Measurements from ENCODE around the gene ABL2. TPM values are rescaled to one million over a fixed set of nuclear protein-coding genes. Genes with fewer than 3 reads are reported as not detected.

The ABL2 gene
- total and polyA plus RNA-seq, 2 donors (not counting 3 experiments of a cell fraction or from before 2014, with no cell fraction given), result 41.8 to 158 TPM

DNA sequence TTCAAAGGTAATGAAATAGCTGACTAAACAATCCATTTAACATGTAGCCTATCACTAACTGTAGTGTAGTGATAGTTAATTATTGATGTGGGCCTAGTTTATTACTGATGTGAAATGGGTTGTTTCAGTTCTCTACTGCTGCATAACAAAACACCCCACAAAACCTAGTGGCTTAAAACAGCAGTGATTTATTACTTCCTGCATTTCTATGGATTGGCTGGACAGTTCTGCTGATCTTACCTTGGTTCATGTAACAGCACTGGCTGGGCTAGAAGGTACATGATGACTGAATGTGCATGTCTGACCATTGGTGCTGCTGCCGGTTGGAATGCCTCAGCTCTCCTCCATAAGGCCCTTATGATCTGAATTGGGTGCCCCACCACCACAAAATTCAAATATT, 5.4 kb upstream of the ABL2 start:
- H3K4me1 ChIP-seq (ENCODE audit: control insufficient read depth, extremely low read depth, insufficient read depth, low read length), result peaks cover 27% of the 10 kb centered on the region
- no peak overlapping the region for H2AFZ ChIP-seq (ENCODE audit: low read depth, low read length)
- H3K4me2 ChIP-seq (ENCODE audit: insufficient read depth, low read length), result no peak overlapping the region
- dilution Hi-C loops (cut with MboI; ENCODE audit: extremely low pct_ligation_motif_present, low sequenced_read_pairs) (no loop called here), intact Hi-C loops (cut with micrococcal nuclease) (loop anchor here (5.0 kb wide), 1 partner anchor 93 kb away; no protein-coding TSS in a partner anchor)
- no peaks in the 10 kb centered on the region for H3K27me3 ChIP-seq (ENCODE audit: control insufficient read depth in 2 of 2, insufficient read depth in 2 of 2, low read length in 2 of 2)
- H3K27ac ChIP-seq (ENCODE audit: insufficient read depth, low read depth, low read length), result no peak overlapping the region
- no peaks in the 10 kb centered on the region for H4K20me1 ChIP-seq (replicated peaks; ENCODE audit: control insufficient read depth, extremely low read depth, insufficient read depth, low read length)
- H3K4me3 ChIP-seq (replicated peaks in 1 of 3; ENCODE audit: insufficient read depth in 1 of 3, low read depth in 1 of 3, low read length in 3 of 3), result no peak overlapping the region
- ChIA-PET POLR2A (no interaction called here), CTCF (no interaction called here)
- no peaks in the 10 kb centered on the region for H3K9me1 ChIP-seq (replicated peaks; ENCODE audit: control insufficient read depth, extremely low read depth, insufficient read depth, low read length)
- no peak overlapping the region for H3K9ac ChIP-seq (replicated peaks; ENCODE audit: extremely low read depth, insufficient read depth, low read length)
- DNase-seq (ENCODE audit: low read depth, low spot score) (no peak), FAIRE-seq (no peak)
- H3K36me3 ChIP-seq (ENCODE audit: control insufficient read depth in 2 of 2, extremely low read depth in 1 of 2, insufficient read depth in 2 of 2, low read length in 2 of 2), result no peaks in the 10 kb centered on the region
- no peaks in the 10 kb centered on the region for H3K9me3 ChIP-seq (replicated peaks; ENCODE audit: control insufficient read depth, insufficient read depth, low read length)
- TF ChIP-seq GATA2 (IDR thresholded peaks at IDR 0.05; ENCODE audit: insufficient read depth, insufficient read length, low read depth, low read length) (no peak), POLR2A (IDR thresholded peaks at IDR 0.05; ENCODE audit: low read depth, low read length) (no peak), JUN (IDR thresholded peaks at IDR 0.05; ENCODE audit: borderline replicate concordance, insufficient read depth, insufficient read length, low read depth) (no peak), FOS (IDR thresholded peaks at IDR 0.05; ENCODE audit: borderline replicate concordance, insufficient read depth, low read length) (no peak), EZH2 (IDR thresholded peaks at IDR 0.05; ENCODE audit: borderline replicate concordance, low read depth, low read length, severe bottlenecking) (no peak), MYC (IDR thresholded peaks at IDR 0.05; ENCODE audit: low read depth, low read length) (no peak)
- TF ChIP-seq, protein P1, sequence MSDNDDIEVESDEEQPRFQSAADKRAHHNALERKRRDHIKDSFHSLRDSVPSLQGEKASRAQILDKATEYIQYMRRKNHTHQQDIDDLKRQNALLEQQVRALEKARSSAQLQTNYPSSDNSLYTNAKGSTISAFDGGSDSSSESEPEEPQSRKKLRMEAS (IDR thresholded peaks at IDR 0.05; ENCODE audit: insufficient read depth, insufficient read length), result no peak
- TF ChIP-seq, protein P2, sequence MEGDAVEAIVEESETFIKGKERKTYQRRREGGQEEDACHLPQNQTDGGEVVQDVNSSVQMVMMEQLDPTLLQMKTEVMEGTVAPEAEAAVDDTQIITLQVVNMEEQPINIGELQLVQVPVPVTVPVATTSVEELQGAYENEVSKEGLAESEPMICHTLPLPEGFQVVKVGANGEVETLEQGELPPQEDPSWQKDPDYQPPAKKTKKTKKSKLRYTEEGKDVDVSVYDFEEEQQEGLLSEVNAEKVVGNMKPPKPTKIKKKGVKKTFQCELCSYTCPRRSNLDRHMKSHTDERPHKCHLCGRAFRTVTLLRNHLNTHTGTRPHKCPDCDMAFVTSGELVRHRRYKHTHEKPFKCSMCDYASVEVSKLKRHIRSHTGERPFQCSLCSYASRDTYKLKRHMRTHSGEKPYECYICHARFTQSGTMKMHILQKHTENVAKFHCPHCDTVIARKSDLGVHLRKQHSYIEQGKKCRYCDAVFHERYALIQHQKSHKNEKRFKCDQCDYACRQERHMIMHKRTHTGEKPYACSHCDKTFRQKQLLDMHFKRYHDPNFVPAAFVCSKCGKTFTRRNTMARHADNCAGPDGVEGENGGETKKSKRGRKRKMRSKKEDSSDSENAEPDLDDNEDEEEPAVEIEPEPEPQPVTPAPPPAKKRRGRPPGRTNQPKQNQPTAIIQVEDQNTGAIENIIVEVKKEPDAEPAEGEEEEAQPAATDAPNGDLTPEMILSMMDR (IDR thresholded peaks at IDR 0.05; ENCODE audit: extremely low read depth in 1 of 2, insufficient read depth in 1 of 2, low read depth in 1 of 2, low read length in 2 of 2), result no peak
- no peaks in the 10 kb centered on the region for H3K79me2 ChIP-seq (ENCODE audit: control insufficient read depth, insufficient read depth, low read length)
- no TSS peak for BruUV-seq (replicated peaks)

All from endothelial cell of umbilical vein (primary cell).